BLaER1 (cell line): ENCODE measurements around the gene ALG1.
"Not testable (repeated sequence)": the region's sequence is repeated elsewhere in the genome, so short reads cannot be mapped to it uniquely, and the experiment has no call there.

Source experiments
- H3K27ac ChIP-seq: shearing (Covaris generic); formaldehyde crosslinking; 2 replicates; pipeline ENCODE4 v1.8.1; 2022
- H3K27me3 ChIP-seq: shearing (Covaris generic); formaldehyde crosslinking; 2 replicates; pipeline ENCODE4 v1.8.1; 2022
- H3K36me3 ChIP-seq: shearing (Covaris generic); formaldehyde crosslinking; 2 replicates; pipeline ENCODE4 v1.8.1; 2022
- H3K4me1 ChIP-seq: shearing (Covaris generic); formaldehyde crosslinking; 2 replicates; pipeline ENCODE4 v1.8.1; 2022
- H3K4me2 ChIP-seq: shearing (Covaris generic); formaldehyde crosslinking; 2 replicates; pipeline ENCODE4 v1.8.1; 2022
- H3K4me3 ChIP-seq: shearing (Covaris generic); formaldehyde crosslinking; 2 replicates; pipeline ENCODE4 v1.8.1; 2022
- H3K9ac ChIP-seq: shearing (Covaris generic); formaldehyde crosslinking; 2 replicates; pipeline ENCODE4 v1.8.1; 2022
- H3K9me3 ChIP-seq: shearing (Covaris generic); formaldehyde crosslinking; 2 replicates; pipeline ENCODE4 v1.8.1; 2022
- H4K20me1 ChIP-seq: shearing (Covaris generic); formaldehyde crosslinking; 2 replicates; pipeline ENCODE4 v1.8.1; 2022
- Cebpa-rat ChIP-seq: shearing (Covaris generic); IDR thresholded peaks from 2 replicates; pipeline ENCODE4 v1.8.1; 2022

The ALG1 gene

DNA sequence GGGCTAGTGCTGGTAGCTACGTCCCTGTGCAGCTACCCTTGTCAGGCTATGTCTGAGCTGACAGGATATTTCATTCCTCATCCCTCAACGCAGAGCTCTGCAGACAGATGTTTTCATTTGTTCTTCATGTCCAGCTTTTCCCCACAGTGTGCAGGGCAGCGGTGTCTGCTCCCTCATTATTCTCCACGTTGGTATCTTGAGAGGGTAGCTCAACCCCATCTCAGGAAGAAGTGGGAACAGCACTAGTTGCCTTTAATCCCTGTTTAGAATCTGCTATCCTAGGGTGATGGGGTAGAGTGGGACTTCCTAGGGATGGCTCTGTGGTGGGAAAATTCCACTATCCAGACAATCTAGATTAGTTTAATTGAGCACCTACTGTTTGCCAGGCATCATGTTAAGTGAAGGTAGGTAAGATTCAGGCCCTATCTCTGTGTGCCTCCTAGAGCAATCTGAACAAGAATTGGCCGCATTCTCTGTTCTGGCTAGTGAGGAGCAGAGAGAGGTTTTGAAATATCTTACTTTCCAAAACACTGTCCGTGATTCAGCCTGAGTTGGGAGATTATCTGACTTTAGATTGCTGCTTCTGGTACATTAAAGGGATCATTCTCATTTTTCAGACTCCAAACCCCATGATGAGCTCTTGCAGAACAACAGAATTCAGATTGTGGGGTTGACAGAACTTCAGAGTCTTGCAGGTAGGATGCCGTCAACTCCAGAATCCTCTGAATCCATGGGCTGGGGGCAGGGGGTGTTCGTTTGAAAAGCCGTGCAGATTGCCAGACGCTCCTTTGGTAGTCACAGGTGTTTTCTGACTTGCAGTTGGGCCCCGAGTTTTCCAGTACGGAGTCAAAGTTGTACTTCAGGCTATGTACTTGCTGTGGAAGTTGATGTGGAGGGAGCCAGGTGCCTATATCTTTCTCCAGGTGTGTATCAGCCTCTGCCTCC lies 963 bp downstream of the ALG1 start:
- peak overlapping the region; percentile 83 for H3K4me2 ChIP-seq
- peak overlapping the region; percentile 76 for H3K4me3 ChIP-seq
- H3K4me1 ChIP-seq, result peaks cover 24% of the 10 kb centered on the region
- peaks cover 40% of the 10 kb centered on the region for H3K36me3 ChIP-seq
- H3K9me3 ChIP-seq, result no peaks in the 10 kb centered on the region
- peak overlapping the region; percentile 84 for H3K27ac ChIP-seq
- H4K20me1 ChIP-seq, result no peaks in the 10 kb centered on the region
- H3K9ac ChIP-seq, result peak overlapping the region; percentile 86
- no peak for TF ChIP-seq Cebpa-rat
- H3K27me3 ChIP-seq, result no peaks in the 10 kb centered on the region

DNA sequence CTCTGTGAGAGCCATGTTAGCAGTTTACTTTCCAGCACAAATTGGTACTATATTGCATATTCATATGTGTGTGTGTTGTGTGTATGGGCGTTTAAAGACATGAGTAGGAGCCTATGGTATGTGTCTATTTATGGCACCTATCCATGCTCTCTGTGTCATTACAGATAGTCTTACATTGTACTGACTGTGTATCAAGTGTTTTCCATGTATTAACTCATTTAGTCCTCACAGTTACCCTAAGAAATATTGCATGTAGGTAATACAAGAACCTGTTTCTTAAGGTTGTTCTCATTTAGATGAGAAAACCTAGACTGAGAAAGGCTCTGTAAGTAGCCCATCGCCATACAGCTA lies 1.6 kb downstream of the ALG1 start:
- no peak for TF ChIP-seq Cebpa-rat
- H3K9me3 ChIP-seq, result no peaks in the 10 kb centered on the region
- H3K27me3 ChIP-seq, result no peaks in the 10 kb centered on the region
- no peak overlapping the region for H3K4me3 ChIP-seq
- no peak overlapping the region for H3K4me2 ChIP-seq
- no peak overlapping the region for H3K27ac ChIP-seq
- peaks cover 44% of the 10 kb centered on the region for H3K36me3 ChIP-seq
- H4K20me1 ChIP-seq, result no peaks in the 10 kb centered on the region
- no peak overlapping the region for H3K9ac ChIP-seq
- peaks cover 24% of the 10 kb centered on the region for H3K4me1 ChIP-seq

DNA sequence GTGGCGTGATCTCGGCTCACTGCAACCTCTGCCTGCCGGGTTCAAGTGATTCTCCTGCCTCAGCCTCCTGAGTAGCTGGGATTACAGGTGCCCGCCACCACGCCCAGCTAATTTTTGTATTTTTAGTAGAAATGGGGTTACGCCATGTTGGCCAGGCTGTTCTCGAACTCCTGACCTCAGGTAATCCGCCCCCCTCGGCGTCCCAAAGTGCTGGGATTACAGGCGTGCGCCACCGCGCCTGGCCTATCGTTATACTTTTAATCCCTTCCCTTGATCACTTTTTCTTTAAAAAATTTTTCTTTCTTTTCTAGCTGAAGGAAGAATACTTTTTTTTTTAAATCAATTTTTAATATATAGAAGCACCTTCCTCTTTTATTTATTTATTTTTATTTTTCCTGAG lies 2.1 kb downstream of the ALG1 start:
- not testable (repeated sequence) for H3K4me3 ChIP-seq, H4K20me1 ChIP-seq, H3K27me3 ChIP-seq, H3K27ac ChIP-seq, H3K4me2 ChIP-seq, H3K9me3 ChIP-seq, H3K9ac ChIP-seq
- Histone ChIP-seq H3K4me1 (peaks cover 24% of the 10 kb centered on the region), H3K36me3 (peaks cover 49% of the 10 kb centered on the region)

DNA sequence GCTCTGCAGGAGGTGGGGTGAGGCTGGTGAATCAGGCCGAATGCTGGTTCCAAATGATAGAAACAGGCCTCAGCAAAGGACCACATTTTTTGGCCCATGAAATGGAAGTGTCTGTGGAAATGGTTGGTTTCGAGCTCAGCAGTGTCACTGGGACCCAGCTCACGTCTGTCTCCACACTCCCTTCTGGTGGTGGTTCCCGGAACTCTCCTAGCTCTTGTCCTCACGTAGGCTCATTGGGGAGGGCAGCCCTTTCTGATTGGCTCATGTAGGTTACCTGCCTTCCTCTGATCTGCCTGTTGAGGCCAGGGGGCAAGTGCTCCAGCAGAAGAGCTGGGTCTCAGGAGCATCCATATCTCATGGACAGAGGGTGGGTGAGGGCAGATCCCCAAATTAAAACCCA lies 4.0 kb downstream of the ALG1 start:
- Histone ChIP-seq H3K9ac (no peak overlapping the region), H3K4me1 (peaks cover 22% of the 10 kb centered on the region), H3K4me3 (no peak overlapping the region), H3K27me3 (no peaks in the 10 kb centered on the region), H4K20me1 (no peaks in the 10 kb centered on the region), H3K36me3 (peaks cover 60% of the 10 kb centered on the region), H3K9me3 (no peaks in the 10 kb centered on the region), H3K4me2 (no peak overlapping the region), H3K27ac (no peak overlapping the region)
- no peak for TF ChIP-seq Cebpa-rat

DNA sequence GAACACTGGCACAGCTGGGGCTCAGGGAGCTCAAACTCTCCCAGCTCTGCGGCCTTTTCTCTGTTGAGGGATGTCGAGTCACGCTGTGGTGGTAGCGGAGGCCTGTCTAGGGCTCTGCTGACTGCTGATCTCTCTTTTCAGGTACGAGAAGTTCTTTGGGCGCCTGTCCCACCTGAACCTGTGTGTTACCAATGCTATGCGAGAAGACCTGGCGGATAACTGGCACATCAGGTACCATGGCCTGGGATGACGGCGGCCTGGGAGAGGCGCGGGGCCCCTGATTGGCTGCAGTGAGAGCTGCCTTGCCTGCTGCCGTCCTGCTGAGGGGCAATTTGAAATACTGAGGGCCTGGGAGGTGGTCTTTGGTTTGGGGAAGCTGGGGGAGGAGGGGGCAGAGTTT lies 5.7 kb downstream of the ALG1 start:
- Histone ChIP-seq H3K4me2 (no peak overlapping the region), H3K4me1 (peaks cover 9% of the 10 kb centered on the region), H4K20me1 (no peaks in the 10 kb centered on the region), H3K4me3 (no peak overlapping the region), H3K9ac (no peak overlapping the region), H3K27ac (no peak overlapping the region), H3K27me3 (no peaks in the 10 kb centered on the region), H3K36me3 (peaks cover 71% of the 10 kb centered on the region), H3K9me3 (no peaks in the 10 kb centered on the region)
- no peak for TF ChIP-seq Cebpa-rat

DNA sequence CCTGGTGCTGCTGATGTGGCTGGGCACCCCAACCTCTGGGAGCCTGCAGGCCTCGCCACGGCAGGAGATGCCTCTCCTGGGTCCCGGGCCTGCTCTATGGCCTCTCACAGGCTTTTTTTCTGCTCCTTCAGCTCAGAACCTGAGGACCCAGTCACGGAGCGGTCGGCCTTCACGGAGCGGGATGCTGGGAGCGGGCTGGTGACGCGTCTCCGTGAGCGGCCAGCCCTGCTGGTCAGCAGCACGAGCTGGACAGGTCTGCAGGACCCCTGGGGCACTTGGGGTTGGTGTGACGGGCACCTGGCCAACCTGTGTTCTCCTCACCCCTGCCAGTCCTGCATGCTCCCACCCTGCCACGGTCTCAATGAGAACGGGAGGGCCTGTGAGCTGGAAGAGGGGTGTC lies 7.0 kb downstream of the ALG1 start:
- Histone ChIP-seq H3K4me2 (no peak overlapping the region), H3K9ac (no peak overlapping the region), H3K27me3 (no peaks in the 10 kb centered on the region), H3K4me3 (no peak overlapping the region), H3K36me3 (peaks cover 81% of the 10 kb centered on the region), H3K27ac (no peak overlapping the region), H4K20me1 (no peaks in the 10 kb centered on the region), H3K4me1 (no peaks in the 10 kb centered on the region), H3K9me3 (no peaks in the 10 kb centered on the region)
- no peak for TF ChIP-seq Cebpa-rat

DNA sequence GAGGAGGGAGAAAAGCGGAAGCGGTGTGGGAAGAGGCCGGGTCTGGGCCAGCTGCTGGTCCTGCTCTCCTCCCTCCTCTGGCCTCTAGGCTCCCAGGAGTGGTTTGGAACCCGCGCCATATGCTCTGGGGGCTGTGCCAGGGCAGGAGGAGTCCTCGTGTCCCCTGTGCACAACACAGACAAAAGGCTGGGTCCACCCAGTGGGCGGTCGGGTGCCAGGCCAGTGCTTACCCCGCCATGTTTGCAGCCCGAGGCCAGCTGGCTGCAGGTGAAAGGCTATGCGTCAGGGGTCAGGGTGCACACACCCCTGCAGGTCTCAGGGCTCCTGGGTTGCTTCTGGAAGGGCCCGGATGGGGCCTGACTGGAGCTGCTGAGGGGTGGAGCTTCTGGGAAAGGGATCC lies 8.8 kb downstream of the ALG1 start:
- peaks cover 77% of the 10 kb centered on the region for H3K36me3 ChIP-seq
- not testable (repeated sequence) for H3K27ac ChIP-seq, H3K4me2 ChIP-seq, H4K20me1 ChIP-seq, H3K4me1 ChIP-seq, H3K9ac ChIP-seq, H3K9me3 ChIP-seq, H3K27me3 ChIP-seq, H3K4me3 ChIP-seq

DNA sequence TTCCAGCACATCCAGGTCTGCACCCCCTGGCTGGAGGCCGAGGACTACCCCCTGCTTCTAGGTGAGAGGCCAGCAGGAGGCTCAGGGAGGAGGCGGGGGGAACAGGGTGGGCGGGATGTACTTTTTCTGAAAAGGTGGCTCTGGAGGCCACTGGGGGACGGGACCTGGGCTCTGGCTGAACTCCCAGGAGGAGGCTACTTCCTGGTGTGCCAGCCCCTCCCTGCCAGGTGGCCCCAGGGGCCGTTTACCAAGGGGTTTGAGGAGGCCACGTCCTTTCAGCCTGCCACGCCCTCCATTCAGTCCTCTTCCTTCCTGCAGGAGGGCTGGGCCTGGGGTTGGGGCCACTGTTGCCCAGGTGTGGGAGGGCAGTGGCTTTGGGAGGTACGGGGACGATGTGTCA lies 9.4 kb downstream of the ALG1 start:
- H3K4me2 ChIP-seq, H3K9me3 ChIP-seq, H4K20me1 ChIP-seq, H3K4me1 ChIP-seq, H3K4me3 ChIP-seq, H3K9ac ChIP-seq, H3K27me3 ChIP-seq, H3K27ac ChIP-seq: not testable (repeated sequence)
- H3K36me3 ChIP-seq, result peaks cover 76% of the 10 kb centered on the region

DNA sequence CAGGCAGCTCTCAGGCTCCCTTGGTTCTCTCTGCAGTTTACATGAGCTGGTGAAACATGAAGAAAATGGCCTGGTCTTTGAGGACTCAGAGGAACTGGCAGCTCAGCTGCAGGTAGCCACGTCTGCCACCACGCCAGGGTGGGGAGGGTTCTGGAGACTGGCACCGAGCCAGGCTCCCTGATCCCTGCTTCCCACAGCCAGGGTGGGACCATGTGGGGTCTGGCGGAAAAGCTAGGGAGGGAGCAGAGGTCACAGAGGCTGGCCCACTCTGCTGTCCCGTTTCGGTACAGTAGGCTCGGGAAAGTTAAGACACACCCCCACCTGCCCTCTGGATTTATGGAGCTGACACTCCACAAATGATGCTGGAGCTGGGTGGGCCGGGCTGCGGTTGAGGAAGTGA lies 12.0 kb downstream of the ALG1 start:
- not testable (repeated sequence) for H3K9me3 ChIP-seq, H3K9ac ChIP-seq, H3K4me2 ChIP-seq, H3K27ac ChIP-seq, H3K4me1 ChIP-seq, H3K27me3 ChIP-seq, H3K4me3 ChIP-seq, H4K20me1 ChIP-seq
- H3K36me3 ChIP-seq, result peaks cover 70% of the 10 kb centered on the region

DNA sequence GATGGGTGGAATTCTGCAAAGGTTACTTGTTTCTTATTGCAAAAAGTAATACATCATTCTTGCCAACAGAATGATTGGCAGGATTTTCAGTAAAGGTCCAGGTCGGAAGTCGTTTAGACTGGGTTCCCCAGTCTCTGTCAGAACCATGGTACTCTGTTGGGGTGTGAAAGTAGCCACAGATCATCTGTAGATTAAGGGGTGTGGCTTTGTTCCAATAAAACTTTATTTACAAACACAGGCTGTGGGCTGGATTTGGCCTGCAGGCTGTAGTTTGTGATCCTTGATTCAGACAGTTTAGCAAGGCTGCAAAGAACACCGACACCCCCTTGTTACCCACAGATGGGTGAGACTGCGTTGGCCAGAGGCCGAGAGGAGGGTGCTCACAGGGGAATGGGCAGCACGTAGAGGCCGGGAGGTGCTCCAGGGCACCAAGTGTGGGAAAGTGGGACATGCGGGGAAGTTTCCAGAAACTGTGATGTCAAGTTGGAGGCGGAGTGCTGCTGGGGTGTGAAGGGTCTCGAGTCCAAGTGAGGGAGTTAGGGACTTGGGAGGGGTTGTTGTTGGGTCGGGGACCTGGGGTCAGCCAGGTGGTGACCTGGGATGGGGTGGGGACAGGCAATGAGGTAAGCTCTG lies 12.6 kb downstream of the ALG1 start:
- H3K27ac ChIP-seq, H4K20me1 ChIP-seq, H3K4me2 ChIP-seq, H3K9me3 ChIP-seq, H3K4me1 ChIP-seq, H3K27me3 ChIP-seq, H3K4me3 ChIP-seq, H3K9ac ChIP-seq: not testable (repeated sequence)
- H3K36me3 ChIP-seq, result peaks cover 65% of the 10 kb centered on the region

DNA sequence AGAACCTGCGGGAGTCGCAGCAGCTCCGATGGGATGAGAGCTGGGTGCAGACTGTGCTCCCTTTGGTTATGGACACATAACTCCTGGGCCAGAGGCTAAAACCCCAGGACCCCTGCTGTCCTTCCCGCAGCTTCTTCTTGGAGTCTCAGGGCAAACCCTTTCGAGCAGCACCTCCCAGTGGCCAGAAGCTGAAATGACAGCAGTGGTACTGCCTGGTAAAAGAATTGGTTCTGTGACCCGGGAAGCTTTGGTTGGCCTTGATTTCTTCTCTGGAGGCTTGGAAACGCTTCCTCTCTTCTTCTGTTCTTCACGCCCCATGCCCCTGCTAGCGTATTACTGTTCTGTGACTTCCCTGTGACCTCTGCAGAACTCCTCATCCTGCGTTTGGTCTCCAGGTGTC lies 13.2 kb downstream of the ALG1 start:
- not testable (repeated sequence) for H3K4me1 ChIP-seq, H3K9me3 ChIP-seq, H3K4me3 ChIP-seq, H4K20me1 ChIP-seq, H3K27ac ChIP-seq, H3K9ac ChIP-seq, H3K27me3 ChIP-seq, H3K4me2 ChIP-seq
- H3K36me3 ChIP-seq, result peaks cover 66% of the 10 kb centered on the region

DNA sequence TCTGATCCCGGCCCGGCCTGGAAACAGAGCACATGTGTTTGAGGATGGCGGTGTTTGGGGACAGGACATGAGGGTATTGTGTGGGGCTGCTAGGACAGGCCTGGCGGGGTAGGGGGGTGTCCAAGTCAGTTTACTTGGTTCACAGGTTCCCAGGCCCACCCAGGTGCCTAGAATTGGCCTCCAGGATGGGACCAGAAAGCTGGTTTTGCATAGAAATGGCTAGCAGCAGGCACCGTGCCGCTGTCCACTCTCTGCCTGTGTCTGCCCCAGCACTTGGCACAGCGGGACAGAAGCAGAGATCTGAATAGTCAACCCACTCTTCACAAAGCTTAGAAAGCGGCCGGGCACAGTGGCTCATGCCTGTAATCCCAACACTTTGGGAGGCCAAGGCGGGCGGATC lies 14.1 kb downstream of the ALG1 start:
- peaks cover 70% of the 10 kb centered on the region for H3K36me3 ChIP-seq

DNA sequence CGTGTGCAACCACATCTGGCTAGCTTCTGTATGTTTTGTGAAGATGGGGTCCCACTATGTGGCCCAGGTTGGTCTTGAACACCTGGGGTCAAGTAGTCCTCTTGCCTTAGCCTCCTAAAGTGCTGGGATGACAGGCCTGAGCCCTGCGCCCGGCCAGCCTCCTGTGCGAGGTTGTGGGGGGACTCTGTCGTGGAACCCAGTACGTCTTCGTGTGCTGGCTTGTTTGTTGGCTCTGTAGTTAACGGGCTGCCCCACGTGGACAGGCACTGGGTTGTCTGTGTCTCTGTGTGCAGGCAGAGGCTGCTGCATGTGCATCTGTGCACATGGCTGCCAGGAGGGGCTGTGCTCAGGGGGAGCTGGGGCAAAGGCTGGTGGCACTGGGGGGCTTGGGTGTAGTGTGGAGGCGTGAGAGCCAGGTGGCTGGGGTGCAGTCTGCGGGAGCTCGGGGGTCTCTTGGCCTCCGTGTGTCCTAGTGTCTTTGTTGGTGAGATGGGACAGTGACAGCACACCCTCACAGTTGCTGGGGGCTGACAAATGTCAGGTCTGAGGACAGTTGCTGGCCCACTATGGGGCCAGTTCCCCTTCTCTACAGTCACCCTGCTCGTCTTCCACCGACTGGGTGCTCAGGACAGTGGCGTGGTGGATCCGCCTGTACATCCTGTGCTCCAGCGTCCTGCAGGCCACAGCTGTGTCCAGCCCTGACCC lies 16.6 kb downstream of the ALG1 start:
- not testable (repeated sequence) for H3K4me1 ChIP-seq, H3K27me3 ChIP-seq, H4K20me1 ChIP-seq, H3K9ac ChIP-seq, H3K9me3 ChIP-seq, H3K27ac ChIP-seq, H3K4me2 ChIP-seq, H3K4me3 ChIP-seq
- peaks cover 51% of the 10 kb centered on the region for H3K36me3 ChIP-seq

More for the DNA sequence above, 14.1 kb downstream of the ALG1 start:
- H3K27me3 ChIP-seq, H3K27ac ChIP-seq, H3K4me3 ChIP-seq, H3K9me3 ChIP-seq, H3K4me1 ChIP-seq, H3K4me2 ChIP-seq, H4K20me1 ChIP-seq, H3K9ac ChIP-seq: not testable (repeated sequence)

DNA sequence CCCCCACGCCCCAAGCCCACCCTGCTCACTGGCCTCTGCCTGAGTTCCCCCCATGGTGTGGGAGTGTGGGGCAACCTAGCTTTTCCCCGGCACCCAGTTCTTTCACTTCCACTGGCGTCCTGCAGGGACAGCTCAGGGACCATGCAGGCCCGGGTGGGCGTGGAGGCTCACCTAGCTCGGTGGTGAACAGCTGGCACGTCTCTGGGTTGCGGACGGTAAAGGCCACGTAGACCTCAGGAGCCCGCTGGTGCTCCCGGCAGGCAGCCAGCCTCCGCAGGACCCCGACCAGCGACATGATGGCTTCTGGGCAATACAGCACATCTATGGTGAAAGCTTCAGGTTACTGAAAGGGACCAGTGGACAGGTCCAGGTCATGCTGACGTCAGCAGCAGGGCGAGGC lies 17.3 kb downstream of the ALG1 start:
- H3K27me3 ChIP-seq, H3K9ac ChIP-seq, H3K4me2 ChIP-seq, H4K20me1 ChIP-seq, H3K4me3 ChIP-seq, H3K4me1 ChIP-seq, H3K27ac ChIP-seq, H3K9me3 ChIP-seq: not testable (repeated sequence)
- H3K36me3 ChIP-seq, result peaks cover 44% of the 10 kb centered on the region
